GM12878 (cell line): ENCODE results near the gene UBE2C.
A peak's percentile ranks its signal among the peaks of the same experiment; 100 is the strongest.

Experiments
- CREB1 ChIP-seq: IDR thresholded peaks from 2 replicates; pipeline ENCODE4 v1.6.1; 2012; ENCODE audit warnings: low read depth, mild to moderate bottlenecking, inconsistent platforms
- CREM ChIP-seq: IDR thresholded peaks from 2 replicates; pipeline ENCODE4 v1.6.1; 2014; ENCODE audit warnings: antibody characterized with exemption, low read depth
- CTCF ChIP-seq, 3 experiments: IDR thresholded peaks in 2 of 3; conservative IDR thresholded peaks in 1 of 3; 2 replicates each; pipeline ENCODE4 v1.5.1; 2011; ENCODE audit warnings: low read depth in 3 of 3, low read length in 3 of 3, mild to moderate bottlenecking in 3 of 3, control low read depth in 2 of 3, moderate library complexity in 2 of 3, inconsistent platforms in 1 of 3, mixed read lengths in 1 of 3; ENCODE audit not compliant: control insufficient read depth in 2 of 3, insufficient read depth in 1 of 3; ENCODE audit errors: extremely low read depth in 1 of 3
- POLR2AphosphoS5 ChIP-seq: IDR thresholded peaks from 2 replicates; pipeline ENCODE4 v1.6.1; 2011; ENCODE audit warnings: mild to moderate bottlenecking, low read length, inconsistent platforms
- RAD21 ChIP-seq: IDR thresholded peaks from 2 replicates; pipeline ENCODE4 v1.6.1; 2011; ENCODE audit warnings: mild to moderate bottlenecking, low read depth, low read length, moderate library complexity; ENCODE audit not compliant: insufficient read depth

DNA sequence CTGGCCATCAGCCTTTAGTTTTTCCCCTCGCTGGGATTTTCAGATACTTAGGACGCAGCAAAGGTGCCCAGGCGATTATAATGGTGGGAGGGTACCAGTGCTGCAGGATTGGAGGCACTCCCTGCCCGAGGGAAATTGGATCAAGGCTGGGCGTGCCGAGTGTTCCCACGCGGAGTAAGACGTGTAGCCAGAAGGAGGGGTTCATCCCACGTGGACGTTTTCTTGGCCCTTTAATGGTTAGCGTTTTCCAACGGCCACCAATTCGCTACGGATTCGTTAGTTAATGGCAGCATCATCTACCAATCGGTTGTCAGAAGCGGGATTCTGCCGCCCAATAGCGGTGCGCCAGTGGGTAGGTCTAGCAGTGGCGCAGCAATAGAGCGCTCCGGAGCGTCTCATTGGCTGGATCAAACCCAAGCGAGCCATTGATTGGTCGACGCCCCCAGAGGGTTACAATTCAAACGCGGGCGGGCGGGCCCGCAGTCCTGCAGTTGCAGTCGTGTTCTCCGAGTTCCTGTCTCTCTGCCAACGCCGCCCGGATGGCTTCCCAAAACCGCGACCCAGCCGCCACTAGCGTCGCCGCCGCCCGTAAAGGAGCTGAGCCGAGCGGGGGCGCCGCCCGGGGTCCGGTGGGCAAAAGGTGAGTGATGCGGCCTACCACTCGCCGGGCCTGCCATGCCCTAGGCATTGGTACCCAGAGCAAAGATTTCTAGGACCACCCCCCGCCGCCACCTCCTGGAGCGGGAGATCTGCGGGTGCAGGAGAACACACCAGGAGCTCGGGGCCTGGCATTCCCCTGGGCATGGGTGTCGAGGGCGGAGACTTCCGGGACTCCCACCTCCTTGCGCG, at the start of gene UBE2C:
- TF ChIP-seq CTCF (IDR thresholded peaks at IDR 0.05 in 2 of 3, conservative IDR thresholded peaks at IDR 0.05 in 1 of 3; ENCODE audit: control insufficient read depth in 2 of 3, extremely low read depth in 1 of 3, insufficient read depth in 1 of 3, low read depth in 3 of 3, low read length in 3 of 3) (no peak), RAD21 (no peak), POLR2AphosphoS5 (peak; percentile 74), CREB1 (peak; percentile 77), CREM (peak; percentile 60; the same call in 1 of the 2 replicates)
